ENCODE results near the gene STK32A.
"Not testable (repeated sequence)": the region's sequence is repeated elsewhere in the genome, so short reads cannot be mapped to it uniquely, and the experiment has no call there.

The STK32A gene

GRCh38 chr5:147234825-147235635 is at the start of gene STK32A:
TSS of gene STK32A (plus strand) at chr5:147235026. CDS start at chr5:147239635, 4,609 bp downstream.
- peak in 2 of 3 donors; percentile 4 to 8 for DNase-seq

GRCh38 chr5:147187099-147187540 is 47.7 kb upstream of the STK32A start:
- no peak for DNase-seq

- peak; percentile 75 to 86 (median 79) for DNase-seq
Observed at GRCh38 chr5:147188200-147189108, 46.4 kb upstream of the STK32A start.

- no peak for DNase-seq
Observed at GRCh38 chr5:147189109-147189424, 45.8 kb upstream of the STK32A start.

GRCh38 chr5:147190331-147190730 is 44.5 kb upstream of the STK32A start:
- no peak for DNase-seq

- no peak for DNase-seq
Observed at GRCh38 chr5:147193123-147193522, 41.7 kb upstream of the STK32A start.

- DNase-seq, result no peak
Observed at GRCh38 chr5:147200004-147200403, 34.8 kb upstream of the STK32A start.

GRCh38 chr5:147203213-147203612 is 31.6 kb upstream of the STK32A start:
- peak; percentile 32 to 71 (median 61) for DNase-seq

GRCh38 chr5:147204576-147204975 is 30.2 kb upstream of the STK32A start:
- DNase-seq, result no peak

GRCh38 chr5:147208134-147208533 is 26.7 kb upstream of the STK32A start:
- no peak for DNase-seq

GRCh38 chr5:147216552-147217154 is 18.2 kb upstream of the STK32A start:
- DNase-seq, result peak in 1 of 3 donors; percentile 10

- no peak for DNase-seq
Observed at GRCh38 chr5:147223343-147223742, 11.5 kb upstream of the STK32A start.

- DNase-seq, result peak; percentile 44 to 58 (median 57)
Observed at GRCh38 chr5:147223948-147224791, 10.7 kb upstream of the STK32A start.

- DNase-seq, result no peak
Observed at GRCh38 chr5:147225938-147226337, 8.9 kb upstream of the STK32A start.

- no peak for DNase-seq
Observed at GRCh38 chr5:147226512-147226911, 8.3 kb upstream of the STK32A start.

- no peak for DNase-seq
Observed at GRCh38 chr5:147234239-147234824, 494 bp upstream of the STK32A start.

GRCh38 chr5:147240266-147240985 is 5.6 kb downstream of the STK32A start:
- no peak for DNase-seq

GRCh38 chr5:147243238-147243637 is 8.4 kb downstream of the STK32A start:
- not testable (repeated sequence) for DNase-seq

GRCh38 chr5:147245381-147246165 is 10.7 kb downstream of the STK32A start:
- no peak for DNase-seq

GRCh38 chr5:147248561-147248960 is 13.7 kb downstream of the STK32A start:
- no peak for DNase-seq

Measured in suppressor macrophage treated with lipopolysaccharide for 1 hour (primary cell).